Heart left ventricle (tissue), 13 donors: ENCODE results near the gene IRF1.

Source experiments
- POLR2A ChIP-seq, 2 donors: fragments of 450-650 bp; IDR thresholded peaks; one replicate each; pipeline ENCODE4 v1.6.1; 2017; ENCODE audit warnings: antibody characterized with exemption in 2 of 2, mild to moderate bottlenecking in 2 of 2, moderate library complexity in 2 of 2
- TF ChIP-seq, protein P1 (sequence below), 12 donors: fragments of 200-600 bp; sonication (generic) in 4 of 12; IDR thresholded peaks; one replicate each; pipeline versions ENCODE4 v1.5.0 to v1.8.0; 2018 to 2022; ENCODE audit warnings: antibody characterized with exemption in 12 of 12, mild to moderate bottlenecking in 5 of 12
- donor health status: ischemic (EF 13 %, LVEDD 7.1; RV severe dilation, severe dysfunction).
- donor health status: DM: no; HTN: yes; CAD: no.
- donor health status: DM: no; HTN: no; CAD: no.
- donor health status: ischemic (EF 25% LVEDD 6.9; RV normal size, moderate dysfunction).
- donor health status: ischemic (EF 25% LVEDD 5.7; RV mildly dilated, moderate dysfunction).
- donor health status: ischemic (EF 35%, LVEDD 5.7; RV mildly dilated, moderate dysfunction).
- donor health status: nonischemic (EF 11% LVEDD 7.7; RV severe dilation, severe dysfunction).
- donor health status: DM: yes; HTN: yes; CAD: no.
- donor health status: PGD.
- donor health status: ischemic (EF 29% LVEDD 5.4; RV normal size, mild dysfunction).
- donor health status: nonischemic (EF 23%, LVEDD 6.1; RV moderate dilation, normal function).

DNA sequence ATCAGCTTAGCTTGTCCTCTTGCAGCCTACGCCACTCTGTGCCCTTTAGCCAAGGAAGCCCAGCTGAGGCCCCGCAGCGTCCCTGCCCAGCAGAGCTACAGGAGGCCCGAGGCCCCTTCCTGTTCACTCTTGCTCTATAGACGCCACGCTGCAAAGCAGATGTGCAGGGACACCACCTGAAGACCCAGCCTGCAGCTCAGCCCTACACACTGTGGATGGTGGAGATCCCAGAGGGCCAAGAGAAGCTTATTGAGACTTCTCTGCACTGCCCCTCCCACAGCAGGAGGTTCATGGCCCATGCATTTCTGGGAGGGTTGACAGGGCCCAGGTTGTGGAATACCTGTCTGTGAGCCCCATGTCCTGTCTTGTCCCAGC is 33.6 kb downstream of the IRF1 start:
- TF ChIP-seq, protein P1, sequence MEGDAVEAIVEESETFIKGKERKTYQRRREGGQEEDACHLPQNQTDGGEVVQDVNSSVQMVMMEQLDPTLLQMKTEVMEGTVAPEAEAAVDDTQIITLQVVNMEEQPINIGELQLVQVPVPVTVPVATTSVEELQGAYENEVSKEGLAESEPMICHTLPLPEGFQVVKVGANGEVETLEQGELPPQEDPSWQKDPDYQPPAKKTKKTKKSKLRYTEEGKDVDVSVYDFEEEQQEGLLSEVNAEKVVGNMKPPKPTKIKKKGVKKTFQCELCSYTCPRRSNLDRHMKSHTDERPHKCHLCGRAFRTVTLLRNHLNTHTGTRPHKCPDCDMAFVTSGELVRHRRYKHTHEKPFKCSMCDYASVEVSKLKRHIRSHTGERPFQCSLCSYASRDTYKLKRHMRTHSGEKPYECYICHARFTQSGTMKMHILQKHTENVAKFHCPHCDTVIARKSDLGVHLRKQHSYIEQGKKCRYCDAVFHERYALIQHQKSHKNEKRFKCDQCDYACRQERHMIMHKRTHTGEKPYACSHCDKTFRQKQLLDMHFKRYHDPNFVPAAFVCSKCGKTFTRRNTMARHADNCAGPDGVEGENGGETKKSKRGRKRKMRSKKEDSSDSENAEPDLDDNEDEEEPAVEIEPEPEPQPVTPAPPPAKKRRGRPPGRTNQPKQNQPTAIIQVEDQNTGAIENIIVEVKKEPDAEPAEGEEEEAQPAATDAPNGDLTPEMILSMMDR (IDR thresholded peaks at IDR 0.05): no peak
- TF ChIP-seq POLR2A (IDR thresholded peaks at IDR 0.05): no peak
